Measurements from ENCODE around the gene ITSN1.
"Not testable (repeated sequence)": the region's sequence is repeated elsewhere in the genome, so short reads cannot be mapped to it uniquely, and the experiment has no call there.

ITSN1 gene

GRCh38 chr21:33901412-33902288 is 259.3 kb downstream of the ITSN1 start:
- peak; percentile 7 for DNase-seq

DNA sequence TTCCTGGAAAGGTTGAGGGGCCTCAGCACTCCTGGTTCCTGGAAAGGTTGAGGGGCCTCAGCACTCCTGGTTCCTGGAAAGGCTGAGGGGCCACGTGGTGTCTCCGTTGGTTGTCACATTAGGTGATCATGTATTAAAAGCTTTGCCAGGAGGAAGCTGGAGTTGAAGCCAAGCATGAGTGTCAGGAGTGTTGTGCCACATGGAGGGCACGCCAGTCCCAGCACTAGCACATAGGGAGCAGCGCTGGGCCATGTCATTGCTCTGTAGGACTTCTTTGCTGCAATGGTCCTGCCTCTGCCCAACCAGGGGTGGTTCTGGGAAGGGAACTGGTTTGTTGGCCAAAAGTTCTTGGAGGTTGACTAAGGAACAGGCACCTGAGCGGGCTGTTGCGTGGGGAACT is 260.0 kb downstream of the ITSN1 start:
- DNase-seq, result no peak

DNA sequence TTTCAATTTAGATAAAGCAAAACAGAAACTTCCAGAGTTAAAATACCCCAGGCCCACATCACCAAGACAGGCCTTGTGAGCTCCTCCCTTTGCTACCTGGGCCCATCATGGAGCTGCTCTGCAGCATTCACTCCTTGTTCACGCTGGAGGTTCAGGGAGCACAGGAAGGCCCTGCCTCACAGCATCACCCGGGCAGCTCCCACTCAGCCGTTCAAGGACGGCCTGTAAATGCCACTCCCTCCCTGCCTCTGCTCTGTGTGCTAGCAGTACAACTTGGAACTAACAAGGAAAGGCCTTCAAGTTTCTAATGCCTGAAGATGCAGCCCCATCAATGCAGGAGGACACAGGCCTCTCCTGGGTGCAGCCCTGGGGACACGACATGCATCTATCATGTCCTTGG is 261.7 kb downstream of the ITSN1 start:
- no peak for DNase-seq

- DNase-seq, result no peak
Measured at GRCh38 chr21:33908760-33909159, 266.5 kb downstream of the ITSN1 start.

DNA sequence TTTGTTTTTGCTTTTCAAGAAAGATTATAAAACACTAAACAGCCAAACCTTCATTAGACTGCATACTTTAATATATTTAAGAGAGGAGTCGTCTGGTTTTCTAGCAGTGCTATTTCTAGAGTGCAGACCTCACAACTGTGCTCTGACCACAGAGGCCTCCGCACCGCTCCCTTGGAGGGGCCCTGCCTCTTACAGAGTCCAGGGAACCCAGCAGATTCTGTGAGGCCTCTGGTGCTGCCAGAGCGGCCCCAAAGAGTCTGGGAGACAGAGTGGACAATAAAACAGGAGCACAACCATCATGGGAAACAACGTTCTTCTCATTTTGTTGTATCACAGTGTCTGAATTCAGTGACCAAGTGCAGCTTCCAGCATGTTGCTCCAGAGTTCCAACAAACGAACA is 267.5 kb downstream of the ITSN1 start:
- DNase-seq, result no peak

DNA sequence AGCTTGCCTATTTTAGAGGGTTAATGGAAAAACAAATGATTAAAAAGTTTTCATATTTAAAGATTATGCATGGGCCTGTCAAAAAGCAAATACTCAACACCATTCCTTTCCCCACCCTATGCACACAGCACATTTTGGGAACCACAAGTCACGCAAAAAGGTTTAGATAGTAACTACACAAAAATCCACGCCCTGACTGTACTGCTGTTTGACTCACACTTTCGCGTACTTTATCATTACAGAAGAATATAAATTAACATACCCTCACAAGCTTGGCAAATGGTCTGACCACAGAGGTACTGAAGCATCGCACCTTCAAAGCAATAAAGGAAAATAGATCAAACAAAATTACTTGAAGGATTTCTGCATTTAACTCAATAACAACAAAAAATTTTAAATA is 271.9 kb downstream of the ITSN1 start:
- no peak for DNase-seq

DNA sequence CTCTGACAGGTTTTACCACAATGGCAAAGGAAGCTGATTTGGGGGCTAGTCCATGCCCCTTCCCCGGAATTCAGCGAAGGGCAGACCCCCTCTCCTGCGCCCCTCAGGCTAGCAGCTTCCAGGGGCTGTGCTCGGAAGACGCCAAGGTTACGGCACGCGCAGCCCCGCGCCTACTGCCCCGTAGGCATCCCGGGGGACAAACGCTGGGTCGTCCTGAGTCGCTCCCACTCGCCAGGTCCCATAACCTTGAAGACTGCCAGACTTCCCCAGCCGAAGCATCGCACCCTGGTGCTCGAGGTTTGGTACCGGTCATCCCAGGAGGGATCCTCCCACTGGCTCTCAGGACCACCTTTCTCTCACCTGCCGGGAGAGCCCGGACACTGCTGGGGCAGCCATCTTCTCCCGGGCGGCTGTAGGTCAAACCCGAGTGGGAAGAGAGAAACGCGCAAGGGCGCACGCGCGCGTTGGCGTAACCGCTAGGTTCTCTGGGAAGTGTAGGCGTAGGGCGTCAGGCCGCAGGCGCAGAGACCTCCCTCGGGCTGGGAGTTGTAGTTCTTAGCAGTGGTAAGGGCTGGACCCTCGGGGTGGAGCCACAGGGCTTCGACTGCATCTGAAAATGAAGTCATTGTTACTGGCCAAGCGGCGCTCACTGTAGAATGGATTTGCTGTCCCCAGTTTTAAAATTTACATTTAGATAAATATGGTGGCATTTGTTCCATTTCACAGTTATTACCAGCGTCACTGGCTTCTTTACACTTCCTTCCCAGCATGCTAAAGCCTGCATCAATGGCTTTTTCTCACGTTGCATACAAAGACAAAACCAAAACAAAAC is 273.3 kb downstream of the ITSN1 start, which contains the start of gene ATP5PO:
Gene ATP5PO (minus strand): TSS at position 437 of the 832 bp plus-strand sequence. CDS start 41 bp downstream, at position 396.
- peak; percentile 95 for DNase-seq

DNA sequence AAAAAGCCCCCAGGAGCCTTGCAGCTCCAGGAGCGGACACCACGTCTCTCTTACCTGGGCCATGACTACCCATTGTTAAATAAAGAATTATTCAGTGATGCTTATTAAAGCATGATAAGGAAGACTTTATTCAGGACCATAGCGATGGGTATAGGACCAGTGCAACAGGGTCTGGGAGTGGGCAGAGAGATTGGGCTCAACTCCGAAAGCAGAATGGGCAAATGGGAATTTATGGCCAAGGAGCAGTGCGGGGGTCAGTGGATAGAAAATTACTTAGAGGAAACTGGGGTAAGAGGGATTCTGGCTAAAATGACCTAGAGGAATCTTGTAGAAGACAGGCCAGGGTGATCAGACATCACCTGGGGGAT is 273.9 kb downstream of the ITSN1 start:
- DNase-seq, result no peak

DNA sequence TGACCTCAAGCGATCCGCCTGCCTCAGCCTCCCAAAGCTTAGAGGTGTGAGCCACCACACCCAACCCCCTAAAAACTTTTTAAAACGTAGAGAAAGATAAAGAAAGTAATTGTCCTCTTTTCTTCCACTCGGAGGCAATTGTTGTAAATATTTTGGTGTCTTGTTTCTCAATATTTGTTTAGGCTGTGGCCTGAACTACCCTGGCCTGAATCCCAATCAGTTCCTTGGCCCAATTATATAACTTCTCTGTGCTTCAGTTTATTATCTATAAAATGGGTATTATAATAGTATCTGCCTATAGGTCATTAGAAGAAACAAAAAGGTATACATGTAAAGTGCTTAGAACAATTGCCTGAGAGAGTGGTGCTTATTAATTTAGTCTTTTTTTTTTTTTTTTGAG is 275.1 kb downstream of the ITSN1 start:
- DNase-seq, result no peak

DNA sequence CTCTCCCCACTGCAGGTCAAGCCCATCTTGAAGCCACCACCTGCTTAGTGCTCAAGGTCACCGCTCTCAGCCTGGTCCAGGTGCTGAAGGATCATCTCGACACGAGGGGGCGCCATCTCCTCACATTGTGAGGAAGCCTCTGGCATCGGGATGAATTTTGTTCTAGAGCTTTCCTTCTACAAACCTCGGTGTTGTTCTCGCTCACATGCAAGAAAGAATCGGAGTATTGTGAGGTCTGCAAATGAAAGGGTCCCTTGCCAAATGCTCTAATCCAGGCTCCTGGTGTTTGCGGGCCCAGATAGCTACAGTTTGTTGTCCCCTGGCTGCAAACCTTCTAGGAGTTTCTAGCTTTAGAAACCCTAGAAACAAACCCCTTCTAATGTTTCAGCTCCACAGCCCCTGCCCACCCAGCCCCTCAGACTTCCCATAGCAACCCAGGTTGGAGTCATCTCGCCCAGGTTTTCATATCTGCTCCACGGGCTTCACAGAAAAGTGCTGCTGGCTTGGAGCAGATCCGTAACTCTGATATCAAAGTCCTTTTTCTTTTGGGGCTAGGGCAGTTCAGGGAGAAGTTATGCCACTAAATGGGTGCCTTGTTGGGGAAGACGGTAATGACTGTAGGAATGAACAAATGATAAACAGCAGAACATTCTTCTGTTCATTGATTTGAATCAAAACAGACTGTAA is 281.9 kb downstream of the ITSN1 start:
- peak; percentile 89 for DNase-seq

DNA sequence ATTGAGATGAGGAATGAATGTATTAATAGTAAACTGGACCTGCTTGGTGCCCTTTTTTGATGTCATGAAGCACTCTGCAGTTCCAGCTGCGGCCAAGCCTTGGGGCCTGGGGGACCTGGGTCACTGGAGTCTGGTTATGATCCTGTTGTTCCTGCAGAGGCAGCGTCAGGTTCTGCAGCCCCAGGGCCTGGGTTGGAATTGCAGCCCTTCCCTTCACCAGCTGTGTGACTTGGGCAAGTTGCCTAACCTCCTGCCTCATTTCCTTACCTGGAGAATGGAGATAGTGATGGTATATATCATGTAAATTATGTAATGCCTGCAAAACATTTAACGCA is 282.4 kb downstream of the ITSN1 start:
- no peak for DNase-seq

GRCh38 chr21:33926248-33926647 is 283.9 kb downstream of the ITSN1 start:
- DNase-seq, result not testable (repeated sequence)

GRCh38 chr21:33931052-33931798 is 288.9 kb downstream of the ITSN1 start:
- DNase-seq, result peak; percentile 18

- no peak for DNase-seq
Measured at GRCh38 chr21:33931799-33932390, 289.6 kb downstream of the ITSN1 start.

GRCh38 chr21:33932731-33933130 is 290.4 kb downstream of the ITSN1 start:
- DNase-seq, result no peak

- no peak for DNase-seq
Measured at GRCh38 chr21:33936301-33937038, 294.2 kb downstream of the ITSN1 start.

DNA sequence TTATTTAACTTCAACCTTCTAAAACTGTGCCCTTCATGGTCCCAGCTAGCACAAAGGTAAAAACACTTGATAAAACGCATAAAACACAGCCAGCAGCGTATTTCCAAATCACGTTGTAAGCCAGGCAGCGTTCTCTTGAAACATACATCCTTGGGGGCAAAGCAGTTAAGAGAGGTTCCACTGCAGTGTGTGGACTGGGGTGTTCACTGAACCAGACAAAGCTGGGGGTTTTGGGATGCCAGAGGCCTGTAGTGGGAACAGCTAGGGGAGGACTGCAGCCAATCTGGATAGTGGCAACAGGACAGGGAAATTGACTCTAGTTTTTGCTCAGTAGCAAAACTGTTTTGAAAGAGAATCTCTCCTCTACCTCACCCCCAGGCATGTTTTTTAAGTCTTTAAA is 294.8 kb downstream of the ITSN1 start:
- no peak for DNase-seq

DNA sequence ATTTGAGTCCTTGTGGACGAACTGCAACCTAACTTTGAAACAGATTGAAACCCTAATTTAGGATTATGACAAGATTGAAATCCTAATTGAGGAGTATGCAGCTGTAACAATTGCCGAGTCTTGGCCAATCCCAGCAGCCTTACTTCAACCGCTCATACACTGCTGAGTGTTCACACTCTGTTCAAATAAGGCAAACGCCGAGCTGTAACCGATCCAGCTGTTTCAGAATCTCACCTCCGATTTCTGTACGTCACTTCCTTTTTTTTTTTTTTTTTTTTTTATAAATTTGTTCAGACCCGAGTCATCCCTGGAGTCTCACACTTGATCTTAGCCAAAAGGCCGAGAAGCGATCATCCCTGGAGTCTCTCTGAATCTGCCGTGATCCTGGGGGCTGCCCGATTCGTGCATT is 295.6 kb downstream of the ITSN1 start:
- DNase-seq, result no peak

DNA sequence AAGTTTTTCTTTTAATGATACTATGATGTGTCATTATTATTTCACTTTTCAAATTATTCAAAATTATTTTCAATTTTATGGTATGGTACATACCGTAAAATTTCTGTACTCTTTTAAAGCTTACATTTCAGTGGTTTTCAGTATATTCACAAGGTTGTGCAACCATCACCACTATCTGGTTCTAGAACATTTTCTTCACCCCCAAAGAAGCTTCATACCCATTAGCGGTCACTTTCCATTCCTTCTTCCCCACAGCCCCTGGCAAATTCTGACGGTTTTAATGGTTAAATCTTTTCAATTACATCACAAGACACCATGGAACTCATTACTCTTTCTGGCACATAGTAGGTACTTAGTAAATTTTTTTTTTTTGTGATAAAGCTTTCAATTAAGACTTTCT is 296.1 kb downstream of the ITSN1 start:
- DNase-seq, result no peak

DNA sequence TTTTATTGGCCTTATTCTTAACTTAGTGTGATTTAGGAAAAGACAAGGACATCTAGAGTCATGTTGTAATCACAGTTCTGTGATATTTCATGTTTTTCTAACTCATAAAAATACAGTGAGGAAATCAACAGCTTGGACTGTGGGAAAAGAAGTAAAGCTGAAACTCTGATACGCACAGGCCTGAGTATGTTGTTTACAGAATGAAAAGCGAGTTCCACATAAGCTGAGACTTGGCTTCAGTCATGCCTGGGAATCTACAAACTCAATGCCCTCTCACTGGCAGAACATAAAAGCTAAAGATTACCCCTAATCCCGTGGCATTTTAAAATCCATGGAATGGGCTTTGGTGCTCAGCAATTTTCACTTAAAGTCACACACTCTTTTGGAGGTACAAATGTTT is 296.9 kb downstream of the ITSN1 start:
- DNase-seq, result no peak

- no peak for DNase-seq
Measured at GRCh38 chr21:33940164-33940880, 298.0 kb downstream of the ITSN1 start.

All from NCI-H1436 (cell line).